ENCODE measurements around the gene USP7.
"Not testable (repeated sequence)": the region's sequence is repeated elsewhere in the genome, so short reads cannot be mapped to it uniquely, and the experiment has no call there.

Gene USP7

DNA sequence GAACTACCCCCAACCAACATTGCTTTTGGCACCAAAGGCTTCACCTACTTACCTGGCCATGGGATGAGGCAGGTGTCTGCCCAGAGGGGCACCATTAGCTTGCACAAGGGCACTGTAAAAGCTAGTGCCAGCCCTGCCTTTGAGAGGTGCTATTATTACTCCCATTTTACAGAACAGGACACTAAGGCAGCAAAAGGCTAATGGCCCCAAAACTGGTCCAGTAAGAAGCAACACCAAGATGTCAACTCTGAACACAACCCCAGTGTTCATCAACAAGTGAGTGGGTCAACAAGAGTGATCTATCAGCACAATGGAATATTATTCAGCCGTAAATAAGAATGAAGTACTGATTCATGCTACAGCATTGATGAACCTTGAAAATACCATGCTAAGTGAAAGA, 7.7 kb upstream of the USP7 start:
- DNase-seq, result no peak

- DNase-seq, result not testable (repeated sequence)
Measured at GRCh38 chr16:8969202-8969897, 5.6 kb upstream of the USP7 start.

GRCh38 chr16:8968054-8968453, 4.3 kb upstream of the USP7 start:
- not testable (repeated sequence) for DNase-seq

GRCh38 chr16:8967132-8967821, 3.6 kb upstream of the USP7 start:
- DNase-seq, result no peak

DNA sequence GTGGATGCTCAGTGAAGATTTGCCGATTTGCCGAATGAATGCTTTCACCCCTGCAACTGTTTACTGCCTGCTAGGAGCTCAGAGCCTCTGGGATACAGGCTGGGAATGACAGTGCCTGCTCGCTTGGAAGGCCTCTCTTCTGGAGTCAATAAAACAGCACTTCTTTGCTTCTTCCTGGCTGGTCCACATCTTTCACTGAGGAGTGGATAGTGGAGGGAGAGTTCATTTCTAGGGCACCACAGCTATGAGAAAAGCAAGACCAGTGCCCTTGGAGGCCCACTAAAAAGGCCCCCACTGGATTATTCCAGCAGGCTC, 3.1 kb upstream of the USP7 start:
- no peak for DNase-seq

DNA sequence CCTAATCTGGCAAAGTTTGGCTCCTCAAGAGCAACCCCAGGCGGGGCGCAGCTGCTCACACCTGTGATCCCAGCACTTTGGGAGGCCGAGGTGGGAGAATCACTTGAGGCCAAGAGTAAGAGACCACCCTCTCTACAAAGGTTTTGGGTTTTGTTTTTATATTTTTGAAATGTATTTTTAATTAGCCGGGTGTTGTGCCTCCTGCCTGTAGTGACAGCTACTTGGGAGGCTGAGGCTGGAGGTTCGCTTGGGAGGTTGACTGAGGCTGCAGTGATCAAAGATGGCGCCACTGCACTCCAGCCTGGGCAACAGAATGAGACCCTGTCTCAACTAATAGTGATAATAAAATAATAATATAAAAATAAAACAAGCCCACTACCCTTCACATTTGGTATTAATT, 756 bp upstream of the USP7 start:
- no peak for DNase-seq

GRCh38 chr16:8963010-8963820, 491 bp downstream of the USP7 start:
- no peak for DNase-seq

DNA sequence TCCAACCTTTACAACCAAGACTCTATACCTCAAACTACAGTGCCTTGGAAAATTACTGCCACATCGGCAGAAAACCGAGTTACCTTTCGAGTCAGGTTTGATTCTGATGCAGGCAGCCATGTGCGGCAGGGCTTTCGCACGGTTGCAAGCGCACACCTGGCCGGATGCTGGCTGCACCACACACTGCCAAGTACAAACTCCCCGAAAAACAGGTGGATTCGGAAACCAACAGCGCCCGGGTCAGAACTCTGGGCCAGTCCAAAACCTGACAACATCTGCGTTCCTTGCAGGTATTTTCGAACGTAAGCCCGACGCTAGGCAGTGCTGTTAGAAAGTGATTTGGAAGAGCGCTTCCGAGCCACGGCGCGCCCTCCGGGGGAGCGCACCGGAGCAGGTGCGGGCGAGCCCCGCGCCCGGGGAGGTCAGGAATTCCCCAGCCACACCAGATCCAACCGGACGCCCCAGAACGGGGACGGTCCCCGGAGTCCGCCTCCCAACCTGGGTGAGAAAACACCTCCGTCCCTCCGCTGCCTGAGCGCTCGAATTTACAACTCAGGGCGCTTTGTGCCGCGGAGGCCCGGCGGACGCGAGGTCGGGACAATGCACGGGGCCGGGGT, 1.2 kb downstream of the USP7 start:
- DNase-seq, result no peak

DNA sequence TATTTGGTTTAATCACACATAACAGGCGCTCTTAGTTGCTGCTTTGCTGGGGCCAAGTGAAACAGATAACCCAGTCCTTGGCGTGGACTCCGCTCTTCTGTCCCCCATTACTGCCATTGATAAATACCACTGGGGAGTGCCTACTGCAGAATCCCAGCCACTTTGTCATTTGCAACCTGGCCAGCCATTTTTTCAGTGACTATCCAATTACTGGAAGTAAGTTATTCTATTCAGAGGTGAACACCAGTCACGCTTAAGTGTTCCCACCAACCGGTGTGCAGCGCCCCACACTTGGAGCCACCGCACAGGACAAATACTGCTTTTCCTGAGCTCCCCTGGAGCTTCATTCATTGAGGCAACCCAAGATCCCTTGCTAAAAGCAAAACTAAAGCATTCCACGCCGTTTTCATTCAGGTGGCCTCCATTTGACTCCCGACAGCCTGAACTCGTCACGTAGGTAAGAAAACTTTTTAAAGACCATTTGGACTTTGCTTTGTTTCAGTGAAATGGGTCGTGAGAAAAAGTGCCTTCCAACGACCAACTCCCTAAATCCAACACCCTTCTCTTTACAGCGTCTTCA, 1.8 kb downstream of the USP7 start:
- no peak for DNase-seq

DNA sequence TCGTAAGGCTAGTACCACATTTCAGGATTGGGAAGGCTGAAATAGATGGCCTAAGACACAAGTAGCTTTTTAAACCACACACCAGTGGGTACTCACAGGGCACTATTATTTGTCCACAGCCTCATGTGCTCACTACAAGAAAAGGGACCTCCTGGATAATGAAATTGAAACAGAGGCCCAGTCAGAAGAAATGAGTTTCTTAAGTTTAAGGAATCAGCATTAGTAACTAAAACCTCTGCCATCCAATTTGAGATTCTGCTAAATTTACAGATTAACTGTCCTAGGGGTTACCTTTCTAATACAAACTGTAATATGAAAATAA, 3.0 kb downstream of the USP7 start:
- DNase-seq, result no peak

DNA sequence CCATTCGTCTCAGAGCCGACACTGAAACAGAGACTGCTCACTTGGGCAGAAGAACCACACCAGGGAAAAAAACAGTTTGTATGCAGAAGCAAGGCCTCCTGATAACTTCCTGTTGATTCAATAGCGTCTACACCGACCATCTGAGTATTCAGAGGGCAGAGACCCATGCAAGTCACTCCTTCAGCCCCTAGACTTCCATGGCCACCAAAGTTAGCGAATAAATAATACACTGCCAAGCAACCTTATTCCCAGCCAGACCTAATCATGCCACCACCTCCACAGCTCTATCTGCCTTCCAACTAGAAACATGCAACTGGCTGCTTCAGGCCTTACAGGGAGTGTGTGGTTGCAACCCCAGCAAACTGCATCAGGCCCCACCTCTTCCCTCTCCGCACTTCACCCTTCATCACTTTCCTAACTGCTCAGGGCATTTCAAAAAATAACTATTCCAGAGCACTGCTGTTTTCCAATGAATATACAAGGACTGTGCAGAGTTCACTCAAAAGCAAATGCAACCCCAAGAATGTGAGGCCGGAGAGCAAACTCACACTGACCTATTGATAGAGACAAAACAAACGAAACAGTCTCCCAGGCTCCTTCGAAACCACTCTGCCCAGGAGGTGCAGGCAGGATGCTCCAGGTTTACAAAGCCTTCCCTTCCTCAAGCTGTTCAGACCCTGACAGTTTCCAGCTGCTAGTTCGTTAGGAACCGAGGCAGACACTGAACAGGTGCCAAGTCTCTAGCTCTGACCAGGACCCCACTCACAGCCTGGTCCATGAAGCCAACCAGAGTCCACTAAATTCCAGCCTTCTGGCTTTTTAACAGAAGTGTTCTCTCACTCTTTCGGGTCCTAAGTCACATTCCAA, 3.6 kb downstream of the USP7 start:
- no peak for DNase-seq

DNA sequence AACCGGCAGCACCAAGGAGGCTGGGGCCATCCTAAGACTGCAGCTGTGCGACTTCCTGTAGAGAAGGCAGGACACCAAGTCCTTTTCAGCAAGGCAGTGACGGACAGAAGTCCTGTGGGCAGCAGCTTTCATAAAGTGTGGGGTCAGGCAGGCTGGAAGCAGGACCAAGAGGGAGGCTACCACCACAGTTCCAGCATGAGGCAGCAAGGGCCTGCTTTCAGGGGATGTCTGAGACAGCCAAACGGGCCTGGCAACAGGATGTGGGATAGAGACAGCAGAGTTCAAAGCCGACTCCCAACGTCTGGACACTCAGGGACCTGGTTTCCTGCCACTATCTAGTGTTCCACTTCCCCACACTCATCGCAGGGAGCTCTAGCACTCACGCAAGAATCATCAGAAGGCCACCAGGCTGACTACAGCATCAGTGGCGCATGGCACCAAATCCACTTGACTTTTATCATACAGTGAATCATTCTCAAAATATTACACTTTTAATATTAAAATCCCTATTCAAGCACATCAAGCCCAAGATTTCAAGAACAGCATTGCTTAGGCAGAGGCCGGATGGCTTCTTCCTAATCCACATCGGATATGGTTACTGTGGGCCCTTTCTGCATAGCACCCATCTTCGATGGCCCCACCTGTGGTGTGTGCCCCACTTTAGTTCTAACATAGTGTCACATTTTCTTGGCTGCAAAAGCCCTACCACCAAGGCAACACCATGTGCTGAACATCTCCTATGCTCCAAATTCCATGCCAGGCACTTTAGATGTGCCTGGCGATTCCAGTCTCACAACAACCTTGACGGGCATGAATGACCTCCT, 5.2 kb downstream of the USP7 start:
- no peak for DNase-seq

DNA sequence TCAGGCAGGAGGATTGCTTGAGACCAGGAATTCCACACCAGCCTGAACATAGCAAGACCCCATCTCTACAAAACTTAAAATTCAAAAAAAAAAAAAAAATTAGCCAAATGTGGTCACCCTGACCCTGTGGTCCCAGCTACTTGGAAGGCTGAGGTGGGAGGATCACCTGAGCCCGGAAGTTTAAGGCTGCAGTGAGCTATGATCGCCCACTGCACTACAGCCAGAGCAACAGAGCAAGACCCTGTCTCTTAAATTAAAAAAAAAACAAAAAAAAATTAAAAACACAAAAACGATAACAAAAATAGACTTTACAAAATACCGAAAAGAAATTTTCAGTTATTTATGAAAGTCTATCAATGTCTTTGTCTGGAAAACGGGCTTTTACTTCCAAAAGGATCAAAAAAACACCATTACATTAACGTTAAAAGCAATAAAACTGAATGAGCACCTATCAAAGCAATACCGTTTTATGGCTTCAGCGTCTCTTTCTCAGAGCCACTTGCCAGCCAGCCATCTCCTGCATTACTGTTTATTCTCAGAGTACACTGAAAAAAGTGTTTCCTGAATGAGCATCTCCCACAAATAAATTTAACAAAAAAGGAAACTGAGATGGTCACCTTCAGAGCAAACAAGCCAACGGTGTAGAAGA, 6.1 kb downstream of the USP7 start:
- DNase-seq, result no peak

DNA sequence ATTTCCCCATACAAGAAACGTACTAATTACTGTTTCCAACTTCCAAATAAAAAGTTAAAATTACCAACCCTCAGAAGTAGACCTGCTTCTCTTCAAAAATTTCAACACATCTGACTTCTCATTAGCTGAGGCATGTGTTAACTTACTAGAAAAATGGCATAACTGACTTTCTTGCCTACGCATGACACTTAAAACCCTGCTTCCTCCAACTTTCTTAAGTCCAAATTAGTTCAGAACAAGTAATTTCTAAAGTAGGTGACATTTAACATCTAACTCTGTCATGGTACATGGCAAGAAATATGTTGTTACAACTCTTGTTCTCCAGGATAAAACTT, 6.7 kb downstream of the USP7 start:
- no peak for DNase-seq

DNA sequence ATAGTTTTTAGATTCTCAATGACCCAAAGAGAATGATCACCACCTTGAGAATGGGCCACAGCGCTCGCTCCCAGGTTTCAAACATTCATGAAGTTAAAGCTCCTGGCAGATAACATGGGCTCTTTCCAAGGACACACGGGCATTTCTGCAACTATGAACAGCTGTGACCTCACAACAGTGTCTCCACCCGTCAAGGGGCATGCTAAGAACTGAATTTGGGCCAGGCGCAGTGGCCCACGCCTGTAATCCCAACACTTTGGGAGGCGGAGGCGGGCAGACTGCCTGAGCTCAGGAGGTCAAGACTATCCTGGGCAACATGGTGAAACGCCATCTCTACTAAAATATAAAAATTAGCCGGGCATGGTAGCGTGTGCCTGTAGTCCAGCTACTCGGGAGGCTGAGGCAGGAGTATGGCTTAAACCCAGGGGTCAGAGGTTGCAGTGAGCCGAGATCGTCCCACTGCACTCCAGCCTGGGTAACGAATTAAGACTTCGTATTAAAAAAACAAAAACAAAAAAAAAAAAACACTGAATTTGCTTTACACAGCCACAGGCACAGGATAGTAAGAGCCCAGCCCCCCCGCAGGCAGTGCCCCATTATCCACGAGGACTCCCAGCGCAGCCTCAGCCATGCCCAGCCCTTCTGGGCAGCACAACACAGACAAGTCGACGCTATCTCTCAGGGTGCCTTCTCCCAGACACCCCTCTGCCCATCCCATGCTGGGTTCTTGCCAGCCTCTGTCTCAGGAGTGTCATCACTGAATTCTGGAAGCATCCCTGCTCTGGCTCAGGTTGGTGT, 7.2 kb downstream of the USP7 start:
- no peak for DNase-seq

GRCh38 chr16:8955828-8956227, 7.9 kb downstream of the USP7 start:
- no peak for DNase-seq

DNA sequence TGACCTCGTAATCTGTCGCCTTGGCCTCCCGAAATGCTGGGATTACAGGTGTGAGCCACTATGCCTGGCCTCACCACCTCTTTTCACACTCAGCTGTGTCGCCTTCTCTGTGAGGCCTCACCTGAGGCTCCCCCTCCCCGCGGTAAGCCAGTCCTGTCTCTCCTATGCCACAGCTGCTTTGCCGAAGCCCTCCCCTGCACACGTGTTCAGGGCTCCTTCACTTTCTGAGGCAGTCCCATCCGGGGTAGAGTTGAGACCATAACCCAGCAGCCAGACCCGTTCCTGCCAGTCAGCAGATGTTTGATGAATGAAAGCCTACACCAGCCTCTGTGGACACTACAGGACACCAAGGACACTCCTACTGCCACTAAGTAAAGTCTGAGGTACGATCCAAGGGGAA, 10.6 kb downstream of the USP7 start:
- DNase-seq, result no peak

DNA sequence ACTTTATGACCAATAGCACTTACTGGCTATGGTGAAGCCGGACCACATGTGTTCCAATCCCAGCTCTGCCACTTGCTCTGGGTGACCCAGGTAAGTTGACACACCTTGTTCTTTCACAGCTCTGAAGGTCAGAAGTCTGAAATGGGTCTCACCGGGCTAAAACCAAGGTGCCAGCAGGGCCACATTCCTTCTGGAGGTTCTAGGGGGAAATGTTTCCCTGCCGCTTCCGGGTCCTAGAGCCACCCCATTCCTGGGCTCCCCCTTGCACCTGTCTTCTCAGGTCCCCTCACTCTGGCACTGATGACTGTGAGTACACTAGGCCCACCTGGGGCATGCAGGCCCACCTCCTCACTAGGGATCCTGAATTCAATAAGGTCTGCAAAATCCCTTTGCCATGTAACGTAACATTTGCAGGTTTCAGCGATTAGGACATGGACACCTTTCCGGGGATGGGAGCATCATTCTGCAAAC, 11.4 kb downstream of the USP7 start:
- no peak for DNase-seq

GRCh38 chr16:8951447-8952280, 12.0 kb downstream of the USP7 start:
- DNase-seq, result no peak

Measured in COR-L47 (cell line).